Measurements from ENCODE around the gene AKIRIN2.
"Not testable (repeated sequence)": the region's sequence is repeated elsewhere in the genome, so short reads cannot be mapped to it uniquely, and the experiment has no call there.

Gene AKIRIN2

DNA sequence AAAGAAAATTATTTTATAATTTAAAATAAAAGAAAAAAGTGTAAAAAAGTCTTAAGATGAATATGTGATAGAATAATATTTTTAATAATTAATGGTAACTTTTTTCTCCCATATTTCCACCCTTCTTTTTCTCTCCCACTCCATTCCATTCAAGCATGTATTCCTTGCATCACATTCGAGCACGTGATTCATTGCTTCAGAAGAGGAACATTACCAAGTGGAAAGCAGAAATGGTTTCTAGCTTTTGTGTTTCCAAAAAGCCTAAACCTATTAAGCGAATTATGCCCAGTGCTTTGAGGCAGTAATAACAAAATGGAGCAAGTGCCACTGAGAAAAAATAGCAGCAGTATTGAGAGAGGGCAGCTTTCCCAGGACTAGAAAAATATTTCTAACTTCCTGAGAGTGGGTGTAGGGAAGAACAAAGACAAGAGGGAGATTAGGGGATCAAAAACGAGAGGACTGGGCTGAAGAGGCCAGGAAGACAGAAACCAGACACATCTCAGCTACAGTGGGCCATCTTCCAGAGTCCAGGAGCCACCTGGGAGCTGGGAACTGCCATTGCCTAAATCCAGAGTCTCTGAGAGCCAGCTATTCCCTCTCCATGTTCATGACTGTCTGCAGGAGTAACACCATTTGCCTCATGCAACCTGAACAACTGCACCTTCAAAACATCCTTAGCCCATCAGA, 15.0 kb upstream of the AKIRIN2 start:
- no peak for DNase-seq

DNA sequence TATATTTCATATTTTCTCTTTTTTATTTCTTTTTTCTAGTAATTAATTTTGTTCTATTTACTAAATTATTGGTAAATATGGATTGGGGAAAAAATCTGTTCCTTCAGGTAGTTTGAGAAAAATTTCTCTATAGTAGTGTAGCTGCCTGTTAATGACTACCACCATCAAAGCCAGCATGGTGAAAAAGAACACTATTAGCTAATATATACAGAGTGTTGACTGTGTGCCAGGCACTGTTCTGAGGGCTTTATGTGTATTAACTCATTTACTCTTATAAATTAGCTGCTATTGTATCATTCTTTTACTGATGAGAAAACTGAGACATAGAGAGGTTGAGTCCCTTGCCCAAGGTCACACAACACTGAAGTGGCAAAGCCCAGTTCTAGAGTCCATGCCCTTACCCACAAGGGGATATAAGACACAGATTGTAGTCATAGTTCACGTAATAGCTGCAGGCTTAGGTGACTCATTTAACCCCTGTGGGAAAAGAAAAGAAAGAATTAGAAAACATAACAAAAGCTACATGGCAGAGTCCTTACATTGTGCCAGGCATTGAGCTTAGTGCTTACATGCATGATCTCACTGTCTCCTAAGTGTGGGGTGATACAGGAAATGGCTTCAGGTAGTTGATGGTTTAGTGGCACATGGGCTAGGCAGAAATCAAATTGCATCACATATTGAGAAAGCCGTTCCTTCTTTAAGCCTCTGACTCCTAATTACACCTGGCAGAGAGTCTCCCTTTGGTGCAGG, 12.2 kb upstream of the AKIRIN2 start:
- DNase-seq = no peak

DNA sequence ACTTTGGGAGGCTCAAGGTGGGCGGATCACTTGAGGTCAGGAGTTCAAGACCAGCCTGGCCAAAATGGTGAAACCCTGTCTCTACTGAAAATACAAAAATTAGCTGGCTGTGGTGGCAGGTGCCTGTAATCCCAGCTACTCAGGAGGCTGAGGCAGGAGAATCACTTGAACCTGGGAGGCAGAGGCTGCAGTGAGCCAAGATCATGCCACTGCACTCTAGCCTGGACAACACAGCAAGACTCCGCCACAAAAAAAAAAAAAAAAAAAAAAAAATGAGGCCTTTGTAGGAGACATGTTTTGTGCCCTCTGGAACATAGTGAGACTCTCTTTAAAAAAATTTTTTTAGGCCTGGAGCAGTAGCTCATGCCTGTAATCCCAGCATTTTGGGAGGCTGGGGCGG, 10.7 kb upstream of the AKIRIN2 start:
- DNase-seq = not testable (repeated sequence)

DNA sequence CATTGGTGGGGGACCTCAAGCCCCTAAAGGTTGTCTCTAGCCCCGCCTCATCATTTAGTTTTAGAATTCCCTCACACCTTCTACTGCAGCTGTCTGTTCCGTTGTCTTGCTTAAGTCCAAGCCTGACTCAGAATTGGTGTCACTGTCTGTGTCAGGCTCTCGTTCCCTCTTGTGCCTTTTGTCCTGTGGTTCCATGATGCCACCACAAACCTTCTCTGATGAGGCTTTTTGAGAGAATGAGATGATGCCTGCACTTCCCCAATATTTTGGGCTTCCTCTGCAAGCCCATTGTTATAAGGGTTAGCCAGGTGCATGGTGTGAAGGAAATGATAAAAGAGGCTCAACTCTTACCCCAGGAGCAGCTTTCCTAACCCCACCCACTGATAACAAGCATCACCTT, 8.1 kb upstream of the AKIRIN2 start:
- DNase-seq = no peak

DNA sequence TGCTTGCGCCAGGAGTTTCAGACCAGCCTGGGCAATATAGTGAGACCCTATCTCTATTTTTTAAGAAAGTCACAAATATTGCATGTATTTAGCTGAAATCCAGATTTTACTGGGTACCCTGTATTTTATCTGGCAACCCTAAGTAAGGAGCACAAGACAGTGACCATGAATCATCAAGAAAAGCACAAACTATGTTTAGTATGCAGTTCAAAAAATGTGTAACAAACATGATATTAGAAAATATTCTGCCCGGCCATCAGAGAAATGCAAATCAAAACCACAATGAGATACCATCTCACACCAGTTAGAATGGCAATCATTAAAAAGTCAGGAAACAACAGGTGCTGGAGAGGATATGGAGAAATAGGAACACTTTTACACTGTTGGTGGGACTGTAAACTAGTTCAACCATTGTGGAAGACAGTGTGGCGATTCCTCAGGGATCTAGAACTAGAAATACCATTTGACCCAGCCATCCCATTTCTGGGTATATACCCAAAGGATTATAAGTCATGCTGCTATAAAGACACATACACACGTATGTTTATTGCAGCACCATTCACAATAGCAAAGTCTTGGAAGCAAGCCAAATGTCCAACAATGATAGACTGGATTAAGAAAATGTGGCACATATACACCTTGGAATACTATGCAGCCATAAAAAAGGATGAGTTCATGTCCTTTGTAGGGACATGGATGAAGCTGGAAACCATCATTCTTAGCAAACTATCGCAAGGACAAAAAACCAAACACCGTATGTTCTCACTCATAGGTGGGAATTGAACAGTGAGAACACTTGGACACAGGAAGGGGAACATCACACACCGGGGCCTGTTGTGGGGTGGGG, 6.8 kb upstream of the AKIRIN2 start:
- DNase-seq = not testable (repeated sequence)

DNA sequence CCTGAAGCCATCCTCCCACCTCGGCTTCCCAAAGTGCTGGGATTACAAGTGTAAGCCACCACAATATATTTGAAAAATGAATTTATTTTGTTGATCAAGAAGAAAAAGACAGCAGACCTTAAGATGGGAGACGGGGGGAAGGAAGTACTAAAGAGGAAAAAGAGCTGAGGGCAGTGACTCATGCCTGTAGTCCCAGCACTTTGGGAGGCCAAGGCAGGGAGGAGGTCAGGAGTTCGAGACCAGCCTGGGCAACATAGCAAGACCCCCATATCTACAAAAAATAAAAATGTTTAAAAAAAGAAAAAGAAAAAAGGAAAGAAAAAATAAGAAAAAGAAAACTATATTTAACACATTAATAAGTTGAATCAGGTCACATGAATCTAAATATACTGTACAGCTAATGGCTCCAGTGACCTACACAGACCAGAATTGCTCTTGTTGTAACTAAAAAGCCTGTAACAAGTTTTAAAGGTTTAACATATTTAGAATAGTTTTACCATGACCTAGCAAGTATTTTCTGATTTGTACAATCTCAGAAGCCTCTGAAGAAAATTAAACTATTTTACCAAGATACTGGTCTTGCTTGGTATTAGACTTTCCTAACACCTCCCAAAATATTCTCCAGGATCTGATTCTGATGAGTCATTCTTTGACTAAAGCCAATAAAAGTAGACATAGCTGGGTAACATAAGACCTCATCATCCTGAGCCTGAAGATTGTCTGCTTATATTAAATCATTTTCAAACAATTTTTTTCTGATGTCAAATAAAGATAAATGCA, 4.3 kb upstream of the AKIRIN2 start:
- no peak for DNase-seq

DNA sequence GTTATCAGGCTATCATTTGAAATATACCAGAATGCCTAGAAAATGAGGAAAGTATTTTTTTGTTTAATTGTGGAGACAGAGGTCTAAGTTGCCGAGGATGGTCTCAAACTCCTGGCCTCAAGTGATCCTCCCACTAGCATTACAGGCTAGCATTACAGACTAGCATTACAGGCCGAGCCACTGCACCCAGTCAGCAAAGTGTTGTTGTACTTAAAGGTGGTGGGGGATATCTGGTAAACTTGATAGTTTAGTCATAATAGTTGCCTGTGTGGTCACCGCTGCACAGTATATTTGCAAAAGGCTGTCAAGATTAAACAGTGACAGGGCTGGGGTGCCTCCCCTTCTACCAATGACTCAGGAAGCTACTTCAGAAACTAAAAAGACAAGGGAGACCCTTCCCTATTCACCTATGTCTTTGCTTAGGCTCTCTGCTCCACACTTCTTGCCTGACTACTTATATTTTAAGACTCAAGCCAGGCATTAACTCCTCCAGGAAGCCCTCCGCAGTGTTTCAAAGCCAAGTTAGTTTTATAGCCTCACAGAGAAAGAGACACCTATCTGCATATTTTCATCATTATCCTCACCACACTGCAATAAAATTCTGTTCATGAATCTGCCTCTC, 3.1 kb upstream of the AKIRIN2 start:
- peak; percentile 13 for DNase-seq

DNA sequence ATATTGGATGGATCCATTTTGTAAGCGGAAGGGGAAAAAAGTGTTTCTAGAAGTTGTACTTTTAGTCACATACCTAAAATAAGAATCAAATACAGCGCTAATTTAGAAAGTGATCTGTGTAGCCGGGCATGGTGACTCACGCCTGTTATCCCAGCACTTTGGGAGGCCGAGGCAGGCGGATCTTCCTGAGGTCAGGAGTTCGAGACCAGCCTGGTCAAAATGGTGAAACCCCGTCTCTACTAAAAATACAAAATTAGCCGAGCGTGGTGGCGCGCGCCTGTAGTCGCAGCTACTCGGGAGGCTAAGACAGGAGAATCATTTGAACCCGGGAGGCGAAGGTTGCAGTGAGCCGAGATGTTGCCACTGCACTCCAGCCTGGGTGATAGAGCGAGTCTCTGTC, 1.0 kb upstream of the AKIRIN2 start:
- not testable (repeated sequence) for DNase-seq

DNA sequence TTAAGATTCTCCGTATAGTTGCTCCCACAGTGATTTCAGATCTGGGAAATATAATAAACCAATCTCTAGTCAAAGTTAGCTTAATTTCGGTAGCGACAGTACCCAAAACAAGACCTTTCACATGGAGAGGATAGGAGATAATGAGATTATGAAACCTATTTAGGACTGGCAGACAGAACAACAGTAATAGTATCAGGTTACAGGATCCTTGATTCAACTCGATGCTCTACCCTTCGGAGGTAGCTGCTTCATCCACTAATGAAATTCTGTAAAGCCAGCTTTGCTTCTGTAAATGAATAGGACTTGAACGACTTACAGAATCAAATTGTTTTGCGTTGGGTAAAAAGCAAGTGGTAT, 534 bp upstream of the AKIRIN2 start:
- DNase-seq = no peak

DNA sequence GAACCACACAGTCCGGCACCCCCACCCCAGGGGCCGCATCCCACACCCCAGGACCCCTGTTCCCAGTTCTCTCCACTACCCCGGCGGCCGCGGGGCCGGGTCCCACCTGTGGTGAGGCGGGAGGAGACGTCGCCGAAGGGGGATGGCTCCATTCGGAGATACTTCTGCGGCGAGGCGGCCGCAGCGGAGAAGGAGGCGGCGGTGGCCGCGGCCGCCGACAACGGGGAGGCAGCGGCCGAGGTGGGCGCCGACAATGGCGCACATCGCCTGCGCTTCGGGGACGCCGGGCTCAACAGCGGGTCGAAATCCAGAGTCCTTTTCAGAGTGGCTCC, 723 bp downstream of the AKIRIN2 start:
- DNase-seq = no peak

DNA sequence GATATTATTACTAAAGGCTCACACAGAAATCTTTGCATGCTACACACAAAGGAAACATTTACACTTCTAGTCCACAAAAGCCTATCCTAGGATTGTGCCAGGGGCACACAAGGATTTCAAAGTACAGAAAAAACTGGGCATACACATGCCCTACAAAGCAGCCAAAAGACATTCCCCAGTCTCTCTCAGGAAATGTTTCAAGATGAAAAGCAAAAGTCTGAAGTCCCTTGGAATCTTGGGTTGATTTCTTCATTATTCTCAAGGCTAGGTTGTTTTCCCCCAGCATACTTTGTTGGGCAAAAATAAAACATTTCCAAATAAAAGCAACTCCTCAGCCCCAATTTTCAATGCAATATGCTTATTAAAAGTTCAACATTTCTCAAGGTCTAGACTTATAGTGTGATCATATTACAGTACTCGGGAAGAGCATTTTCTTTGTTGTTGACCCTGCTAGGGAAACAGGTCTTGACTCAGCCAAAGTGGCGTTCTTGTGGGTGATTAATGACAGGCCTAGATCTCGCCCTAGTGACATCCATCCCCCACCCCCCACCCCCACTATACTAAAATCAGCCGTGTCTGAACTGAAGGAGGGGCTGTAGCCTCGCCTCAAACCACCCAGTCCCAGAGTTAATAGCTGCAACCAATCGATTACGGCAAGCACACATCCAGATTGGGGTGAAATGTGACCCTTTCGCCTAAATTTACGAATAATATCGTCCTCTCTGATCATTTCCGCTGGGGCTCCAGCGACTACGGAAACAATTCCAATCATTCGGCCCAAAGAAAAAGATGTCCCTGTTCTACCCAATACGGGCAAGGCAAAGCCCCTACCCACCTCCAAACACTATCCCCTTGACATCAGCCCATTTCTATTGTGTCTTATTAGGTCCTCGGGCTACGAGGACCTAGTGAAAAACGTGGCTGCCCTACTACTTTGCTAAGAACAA, 1.4 kb downstream of the AKIRIN2 start:
- peak; percentile 18 for DNase-seq

DNA sequence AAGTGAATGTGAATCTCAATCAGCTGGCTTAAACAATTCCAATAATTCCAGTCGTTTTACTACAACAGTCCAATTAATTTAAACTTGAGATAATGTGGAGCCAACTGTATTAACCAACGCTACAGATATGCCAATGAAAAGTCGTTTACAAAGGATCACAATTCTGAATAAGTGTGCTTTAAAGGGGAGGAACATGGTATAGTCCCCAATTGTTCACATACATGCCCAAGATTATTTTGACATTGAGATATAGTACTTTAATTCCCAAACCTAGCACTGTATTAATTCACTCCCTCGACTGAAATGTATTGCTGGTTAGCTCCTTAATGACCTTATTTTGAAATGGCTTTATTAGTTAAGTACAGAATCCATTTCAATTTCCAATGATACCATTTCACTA, 2.5 kb downstream of the AKIRIN2 start:
- DNase-seq = no peak

DNA sequence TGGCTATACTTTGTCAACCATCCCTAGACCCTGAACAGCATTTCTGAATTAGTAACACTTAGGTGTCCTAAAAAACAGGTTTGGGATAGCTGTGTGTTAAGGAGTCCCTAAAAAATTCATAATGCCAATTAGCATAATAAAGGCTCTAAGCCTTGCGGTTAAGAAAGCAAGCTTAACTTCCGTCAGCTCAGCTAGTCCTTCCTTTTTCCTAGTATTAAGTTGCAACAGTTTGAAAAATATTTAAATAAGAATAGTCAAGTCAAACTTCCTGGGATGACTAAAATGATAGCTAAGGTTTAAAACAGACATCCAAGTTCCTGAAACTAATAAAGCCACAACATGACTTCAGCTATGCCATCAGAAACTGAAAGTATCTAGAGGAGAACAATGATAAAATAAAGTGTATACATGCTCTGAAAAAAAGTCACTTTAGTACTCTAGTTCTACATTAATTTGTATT, 3.5 kb downstream of the AKIRIN2 start:
- DNase-seq = no peak

DNA sequence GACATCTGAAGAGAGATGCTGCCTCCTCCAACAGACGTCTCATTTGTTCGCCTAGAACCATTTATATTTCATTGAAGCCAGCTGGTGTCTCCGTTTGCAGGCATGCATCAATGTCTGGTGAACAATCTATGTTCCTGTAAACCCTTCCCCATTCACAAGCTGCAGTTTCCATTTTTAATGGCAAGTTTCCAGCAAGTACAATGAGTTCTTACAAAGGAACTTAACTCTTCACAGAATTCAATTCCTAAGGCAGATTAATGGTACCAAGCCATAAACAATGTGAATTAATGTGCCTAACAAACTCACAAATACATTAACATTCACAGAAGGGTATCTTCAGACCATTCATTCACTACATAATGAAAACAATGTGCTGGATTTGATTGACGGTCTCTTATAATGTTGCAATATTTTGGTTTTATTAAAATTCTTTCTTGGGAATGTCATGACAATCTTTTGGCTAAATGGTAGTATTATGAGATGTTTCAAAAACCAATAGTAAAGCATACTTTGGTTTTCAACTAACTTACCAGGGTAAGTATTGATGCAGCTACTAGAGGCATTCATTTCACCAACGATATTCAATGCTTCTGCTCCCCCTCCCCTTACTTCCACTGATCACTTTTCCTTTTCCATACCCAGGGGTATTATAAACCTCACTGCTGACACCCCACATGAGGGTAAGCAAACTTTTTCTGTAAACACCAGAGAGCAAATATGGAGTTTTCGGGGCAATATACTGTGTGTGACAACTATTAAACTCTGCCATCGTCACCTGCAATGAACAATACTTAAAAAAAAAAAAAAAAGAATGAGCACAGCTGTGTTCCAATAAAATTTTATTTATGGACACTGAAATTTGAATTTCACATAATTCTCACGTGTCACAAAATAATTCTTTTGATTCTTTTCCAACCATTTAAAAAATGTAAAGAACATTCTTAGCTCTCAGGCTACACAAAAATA, 4.2 kb downstream of the AKIRIN2 start:
- no peak for DNase-seq

DNA sequence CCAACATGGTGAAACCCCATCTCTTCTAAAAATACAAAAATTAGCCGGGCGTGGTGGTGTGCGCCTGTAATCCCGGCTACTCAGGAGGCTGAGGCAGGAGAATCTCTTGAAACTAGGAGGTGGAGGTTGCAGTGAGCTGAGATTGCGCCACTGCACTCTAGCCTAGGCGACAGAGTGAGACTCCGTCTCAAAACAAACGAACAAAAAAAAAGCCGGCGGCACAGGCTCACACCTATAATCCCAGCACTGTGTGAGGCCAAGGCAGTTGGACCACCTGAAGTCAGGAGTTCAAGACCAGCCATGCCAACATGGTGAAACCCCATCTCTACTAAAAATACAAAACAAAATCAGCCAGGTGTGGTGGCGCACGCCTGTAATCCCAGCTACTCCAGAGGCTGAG, 5.2 kb downstream of the AKIRIN2 start:
- DNase-seq = not testable (repeated sequence)

DNA sequence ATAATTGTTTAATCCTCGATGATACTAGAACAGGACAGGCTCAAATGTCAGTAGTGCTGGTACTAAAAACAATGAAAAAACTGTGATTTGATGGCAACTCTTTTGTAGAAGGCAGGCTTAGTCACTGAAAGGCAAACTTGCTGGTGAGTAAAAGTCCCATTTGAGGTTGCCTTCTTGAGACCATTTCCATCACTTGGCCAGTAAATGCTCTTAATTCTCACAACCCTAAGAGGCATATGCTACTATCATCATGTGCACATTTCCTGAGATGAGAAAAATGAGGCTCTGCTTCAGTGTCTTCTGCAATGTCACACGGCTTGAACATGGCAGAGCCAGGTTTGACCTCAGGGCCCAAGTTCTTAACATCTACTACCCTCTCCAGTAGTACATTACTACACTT, 9.9 kb downstream of the AKIRIN2 start:
- no peak for DNase-seq

DNA sequence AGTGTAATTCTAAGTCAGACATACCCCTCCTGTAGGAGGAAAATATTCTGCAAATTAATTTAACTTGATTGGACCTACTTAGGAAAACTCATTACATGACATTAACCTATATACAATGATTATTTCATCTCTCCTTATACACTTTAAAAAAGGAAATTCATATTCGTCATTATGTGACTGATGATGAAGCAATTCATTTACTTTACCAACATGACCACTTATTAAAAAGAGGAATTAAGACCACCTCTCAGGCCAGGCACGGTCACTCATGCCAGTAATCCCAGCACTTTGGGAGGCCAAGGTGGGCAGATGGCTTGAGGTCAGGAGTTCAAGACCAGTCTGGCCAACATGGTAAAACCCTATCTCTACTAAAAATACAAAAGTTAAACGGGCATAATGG, 11.6 kb downstream of the AKIRIN2 start:
- no peak for DNase-seq

DNA sequence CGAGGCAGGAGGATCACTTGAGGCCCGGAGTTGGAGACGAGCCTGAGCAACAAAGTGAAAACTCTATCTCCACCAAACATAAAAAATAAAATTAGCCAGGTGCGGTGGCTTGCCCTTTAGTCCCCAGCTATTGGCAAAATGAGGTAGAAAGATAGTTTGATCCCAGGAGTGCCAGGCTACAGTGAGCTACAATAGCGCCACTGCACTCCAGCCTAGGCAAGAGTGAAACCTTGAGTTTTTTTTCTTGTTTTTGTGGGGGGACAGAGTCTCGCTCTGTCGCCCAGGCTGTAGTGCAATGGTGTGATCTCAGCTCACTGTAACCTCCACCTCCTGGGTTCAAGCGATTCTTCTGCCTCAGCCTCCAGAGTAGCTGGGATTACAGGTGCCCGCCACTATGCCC, 14.1 kb downstream of the AKIRIN2 start:
- DNase-seq = not testable (repeated sequence)

DNA sequence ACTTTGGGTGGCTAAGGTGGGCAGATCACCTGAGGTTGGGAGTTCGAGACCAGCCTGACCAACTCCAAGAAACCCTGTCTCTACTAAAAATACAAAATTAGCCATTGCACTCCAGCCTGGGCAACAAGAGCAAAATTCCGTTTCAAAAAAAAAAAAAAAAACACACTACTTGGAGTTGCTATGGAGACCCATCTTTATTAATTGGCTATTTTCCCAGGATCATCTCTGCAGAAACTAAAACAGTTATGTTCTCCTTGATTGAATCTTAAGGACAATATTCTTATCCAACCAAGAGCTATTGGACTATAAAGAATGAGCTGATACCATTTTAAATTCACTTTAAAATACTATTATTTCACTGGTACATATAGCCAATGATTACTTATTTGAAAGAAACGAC, 14.7 kb downstream of the AKIRIN2 start:
- DNase-seq = no peak

DNA sequence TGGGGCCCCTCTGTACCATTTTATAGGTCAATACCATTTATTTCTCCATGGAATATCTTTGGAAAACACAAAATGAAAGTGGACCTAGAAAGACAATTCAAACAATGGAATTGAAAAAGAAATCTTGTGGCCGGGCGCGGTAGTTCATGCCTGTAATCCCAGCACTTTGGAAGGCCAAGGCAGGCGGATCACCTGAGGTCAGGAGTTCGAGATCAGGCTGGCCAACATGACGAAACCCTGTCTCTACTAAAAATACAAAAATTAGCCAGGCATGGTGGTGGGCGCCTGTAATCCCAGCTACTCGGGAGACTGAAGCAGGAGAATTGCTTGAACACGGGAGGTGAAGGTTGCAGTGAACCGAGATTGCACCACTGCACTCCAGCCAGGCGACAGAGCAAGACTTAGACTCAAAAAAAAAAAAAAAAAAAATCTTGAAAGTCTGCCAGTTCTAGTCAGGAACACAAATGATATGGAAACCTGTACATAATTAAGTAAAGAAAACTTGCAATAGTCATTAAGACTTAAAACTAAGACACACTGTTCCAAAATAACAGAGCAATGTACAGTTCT, 15.3 kb downstream of the AKIRIN2 start:
- DNase-seq = not testable (repeated sequence)
